HG03135 (cell line): ENCODE data around the gene MRPL40.
A peak's percentile ranks its signal among the peaks of the same experiment; 100 is the strongest.
"Not testable (repeated sequence)": the region's sequence is repeated elsewhere in the genome, so short reads cannot be mapped to it uniquely, and the experiment has no call there.

Experiments
- ATAC-seq: cut with Tn5 transposase; IDR thresholded peaks from one replicate; pipeline ENCODE4 v1.9.1; 2021; ENCODE audit warnings: mild to moderate bottlenecking, moderate library complexity; ENCODE audit not compliant: unreplicated experiment

Gene MRPL40

DNA sequence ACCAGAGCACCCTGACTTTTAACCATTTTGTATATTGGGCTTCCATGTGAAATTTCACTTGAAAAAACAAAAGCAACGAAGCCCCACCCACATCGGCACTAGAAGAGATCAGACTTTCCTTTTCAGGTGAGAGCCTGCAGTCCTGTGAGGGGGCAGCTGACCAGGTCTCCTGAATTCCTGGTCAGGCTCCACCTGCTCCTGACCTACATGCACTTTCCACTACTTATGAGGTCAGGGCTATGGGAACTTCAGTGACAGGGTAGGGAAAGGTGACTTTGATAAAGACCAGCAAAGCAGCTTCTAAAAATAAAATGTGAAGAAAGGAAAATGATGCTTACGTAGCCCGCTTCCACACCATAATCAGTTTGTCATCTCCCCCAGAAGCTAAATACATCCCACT lies 25.5 kb upstream of the MRPL40 start:
- no peak for ATAC-seq

- no peak for ATAC-seq
Measured at GRCh38 chr22:19407649-19408606, 24.4 kb upstream of the MRPL40 start.

- no peak for ATAC-seq
Measured at GRCh38 chr22:19410941-19411689, 21.2 kb upstream of the MRPL40 start.

GRCh38 chr22:19411690-19412045 lies 20.7 kb upstream of the MRPL40 start:
- no peak for ATAC-seq

DNA sequence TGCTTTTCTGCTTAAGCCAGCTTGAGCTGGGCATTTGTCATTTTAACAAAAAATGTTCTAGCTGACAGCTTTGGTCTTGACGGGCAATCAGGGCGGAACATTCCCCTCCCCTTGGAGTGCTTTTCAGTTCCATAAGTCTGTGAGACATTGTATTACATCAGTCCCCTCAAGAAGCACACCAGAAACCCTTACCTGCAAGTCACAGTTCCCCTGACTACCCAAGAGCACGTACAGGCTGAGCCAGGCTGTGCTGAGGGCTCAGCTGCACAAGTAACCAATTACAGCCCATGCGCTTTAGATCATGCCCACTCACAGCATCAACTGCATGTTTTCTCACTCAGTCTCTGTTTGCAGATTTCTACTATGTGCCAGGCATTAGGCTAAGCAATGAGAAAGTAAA lies 19.9 kb upstream of the MRPL40 start:
- ATAC-seq: no peak

DNA sequence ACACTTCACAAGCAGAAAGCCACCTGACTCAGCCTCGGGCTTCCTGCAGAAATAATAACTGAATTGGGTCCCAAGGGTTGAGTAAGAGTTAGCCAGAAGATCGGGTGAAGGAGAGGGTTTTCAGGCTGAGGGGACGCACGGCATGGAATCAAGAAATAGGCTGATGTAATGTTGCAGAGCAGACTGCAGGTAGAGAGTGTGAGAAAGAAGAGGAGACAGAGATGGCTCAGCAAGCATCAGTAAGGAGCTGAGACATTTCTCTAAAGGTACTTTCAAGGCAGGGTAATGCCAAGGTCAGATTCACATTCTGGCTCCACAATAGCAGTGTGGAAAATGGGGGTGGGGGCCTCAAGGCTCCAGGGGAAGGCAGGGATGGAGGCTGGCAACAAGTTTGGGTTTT lies 19.4 kb upstream of the MRPL40 start:
- ATAC-seq: no peak

DNA sequence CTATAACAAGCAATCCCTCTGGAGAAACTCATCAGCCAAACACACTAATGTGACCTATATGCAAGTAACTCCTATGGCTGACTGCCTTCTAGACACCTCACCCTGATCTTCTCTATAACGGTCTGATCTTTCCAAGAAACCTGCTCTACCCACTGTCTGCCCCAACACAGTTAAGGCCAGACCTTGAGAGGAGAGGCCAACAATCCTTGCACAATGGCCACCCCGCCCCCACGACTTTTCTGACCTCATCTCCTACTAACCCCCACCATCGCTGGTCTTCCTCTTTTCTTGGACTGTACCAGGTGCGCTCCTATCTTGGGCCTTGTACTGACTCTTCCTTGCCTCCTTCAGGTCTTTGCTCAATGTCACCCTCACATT lies 13.3 kb upstream of the MRPL40 start:
- ATAC-seq: no peak

- no peak for ATAC-seq
Measured at GRCh38 chr22:19419464-19420178, 12.7 kb upstream of the MRPL40 start.

GRCh38 chr22:19420321-19420720 lies 12.0 kb upstream of the MRPL40 start:
- ATAC-seq: no peak

- ATAC-seq: no peak
Measured at GRCh38 chr22:19422440-19423301, 9.7 kb upstream of the MRPL40 start.

DNA sequence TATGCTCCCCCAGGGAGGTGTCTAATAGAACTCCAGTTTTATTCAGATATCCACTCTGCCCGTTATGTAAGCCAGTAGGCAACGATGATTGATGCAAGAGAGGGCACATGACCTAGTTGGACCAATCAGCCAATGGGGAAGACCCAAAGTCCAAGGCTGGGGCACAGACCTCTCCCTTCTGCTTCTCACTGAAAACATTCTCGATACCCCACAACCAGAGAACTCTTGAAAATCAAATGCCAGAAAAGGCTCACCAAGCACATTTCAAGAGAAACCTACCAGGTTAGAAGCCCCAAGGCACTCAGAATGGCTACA lies 8.2 kb upstream of the MRPL40 start:
- no peak for ATAC-seq

- no peak for ATAC-seq
Measured at GRCh38 chr22:19429950-19430889, 2.1 kb upstream of the MRPL40 start.

DNA sequence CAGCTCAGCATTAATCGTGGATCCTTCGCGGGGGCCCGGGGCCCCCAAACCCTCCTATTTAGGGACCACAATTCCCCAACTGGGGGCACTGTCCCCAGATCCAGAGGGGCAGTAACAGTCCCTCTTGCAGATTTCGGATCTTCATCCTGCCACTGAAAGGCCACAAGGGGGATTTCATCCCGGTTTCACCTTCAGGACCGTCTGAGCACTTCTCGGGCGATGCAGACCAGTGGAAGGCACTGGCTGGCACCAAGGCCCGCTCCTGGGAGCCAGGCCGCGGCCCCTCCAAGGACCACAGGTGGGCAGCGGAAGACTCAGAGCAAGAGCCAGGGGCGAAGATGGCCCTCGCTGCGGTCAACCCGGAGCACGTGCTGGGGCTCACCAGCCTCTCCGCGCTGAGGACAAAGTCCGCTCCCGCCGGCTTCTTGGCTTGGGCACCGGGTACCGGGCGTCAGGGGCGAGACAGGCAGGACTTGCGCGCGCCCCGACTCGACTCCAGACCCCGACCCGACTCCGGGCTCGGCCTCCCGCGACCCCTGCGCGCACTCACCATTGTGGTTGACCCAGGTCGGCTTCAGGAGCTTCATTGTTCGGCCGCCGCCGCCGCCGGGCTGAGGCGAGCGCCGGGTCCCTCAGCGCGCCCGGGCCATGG lies 1.3 kb upstream of the MRPL40 start:
- no peak for ATAC-seq

DNA sequence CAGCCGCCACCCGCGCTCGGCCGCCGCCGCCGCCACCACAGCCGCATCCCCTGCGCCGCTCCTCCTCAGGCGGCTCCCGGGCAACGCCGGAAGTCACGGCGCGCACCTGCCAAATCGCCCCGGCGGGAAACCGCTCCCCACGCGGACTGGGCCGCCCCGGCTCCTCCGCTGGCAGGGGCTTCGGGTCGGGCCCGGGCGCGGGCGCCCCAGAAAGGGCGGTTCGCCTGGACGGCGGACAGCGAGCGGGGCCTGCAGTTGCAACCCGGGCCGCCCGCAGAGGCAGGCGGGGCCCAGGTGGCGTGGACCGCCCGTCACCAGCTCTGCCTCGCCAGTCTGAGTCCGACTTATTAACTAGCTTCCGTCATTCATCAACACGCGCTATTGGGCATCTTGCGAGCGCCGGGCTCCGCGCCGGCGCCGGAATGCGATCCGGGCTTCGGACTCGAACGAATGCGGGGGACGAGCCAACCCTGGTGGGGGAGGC lies 654 bp upstream of the MRPL40 start, which contains the start of gene HIRA:
HIRA (minus strand) TSS at position 85 of the 484 bp plus-strand sequence. CDS start 257 bp downstream, outside the sequence.
- peak; percentile 47 for ATAC-seq

GRCh38 chr22:19434401-19434800 lies 2.1 kb downstream of the MRPL40 start:
- ATAC-seq: no peak

DNA sequence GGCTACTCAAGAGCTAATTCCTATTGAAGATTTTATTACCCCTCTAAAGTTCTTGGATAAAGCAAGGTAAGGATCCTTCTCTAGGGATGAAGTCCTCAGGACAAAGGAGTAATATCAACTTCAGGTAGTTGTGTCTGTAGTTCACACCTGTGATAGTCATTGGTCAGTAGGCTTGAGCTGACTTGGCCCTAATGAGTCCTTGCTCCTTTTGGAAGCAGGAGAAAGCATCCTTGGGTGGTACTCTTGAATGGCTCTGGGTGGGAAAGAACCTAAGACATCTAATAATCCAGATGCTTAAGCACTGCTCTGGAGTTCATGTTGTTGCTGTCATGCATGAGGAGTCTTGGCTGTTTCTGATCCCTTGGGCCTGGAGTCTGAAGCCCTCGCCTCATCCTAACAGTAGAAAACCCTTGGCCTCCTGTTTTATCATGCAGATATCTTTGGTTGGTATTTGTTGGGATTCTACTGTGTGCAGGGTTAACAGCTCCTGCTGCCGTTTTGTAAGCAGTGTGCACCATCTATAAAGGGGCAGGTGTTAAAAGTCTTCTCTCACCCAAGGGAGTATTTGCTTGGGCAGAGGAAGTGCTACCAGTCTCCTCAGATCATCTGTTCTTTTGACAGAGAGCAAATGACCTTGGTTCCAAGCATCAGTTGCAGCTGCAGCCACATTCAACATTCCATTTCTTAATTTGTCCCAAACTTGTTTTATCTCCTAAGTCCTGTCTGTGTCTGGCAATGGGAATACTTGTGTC lies 2.7 kb downstream of the MRPL40 start:
- no peak for ATAC-seq

DNA sequence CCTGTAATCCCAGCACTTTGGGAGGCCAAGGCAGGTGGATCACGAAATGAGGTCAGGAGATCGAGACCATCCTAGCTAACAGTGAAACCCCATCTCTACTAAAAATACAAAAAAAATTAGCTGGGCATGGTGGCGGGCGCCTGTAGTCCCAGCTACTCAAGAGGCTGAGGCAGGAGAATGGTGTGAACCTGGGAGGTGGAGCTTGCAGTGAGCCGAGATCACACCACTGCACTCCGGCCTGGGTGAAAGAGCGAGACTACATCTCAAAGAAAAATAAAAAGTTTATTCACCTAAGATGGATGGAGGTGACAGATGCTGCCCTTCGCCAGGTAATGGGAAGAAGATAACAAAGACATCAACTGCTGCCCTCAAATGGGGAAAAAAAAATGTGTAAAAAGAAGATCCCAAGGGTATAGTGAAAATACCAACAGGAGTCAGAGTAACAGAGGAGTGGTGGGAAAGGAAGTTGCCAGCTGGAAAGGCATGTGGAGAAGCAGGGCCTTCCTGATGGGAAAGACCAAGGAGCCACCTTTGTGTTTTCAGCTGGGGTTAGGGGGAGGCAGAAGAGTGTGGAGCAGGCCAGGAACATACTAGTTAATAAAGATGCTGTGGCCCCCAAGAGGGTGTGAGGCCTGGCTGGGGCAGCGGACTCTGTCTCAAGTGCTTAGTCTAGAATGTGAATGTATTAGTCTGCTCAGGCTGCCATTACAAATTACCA lies 4.3 kb downstream of the MRPL40 start:
- ATAC-seq: not testable (repeated sequence)
